ENCODE results near the gene GLP1R.

The GLP1R gene

GRCh38 chr6:39137245-39137644 lies 88.7 kb downstream of the GLP1R start:
- no peak overlapping the region for H3K4me3 ChIP-seq (ENCODE audit: low read depth, low read length)
- peak; percentile 59 for DNase-seq (ENCODE audit: low read depth)
- TF ChIP-seq CTCF (conservative IDR thresholded peaks at IDR 0.05; ENCODE audit: low read depth, low read length), result no peak
